Neural cell (in vitro differentiated cells): ENCODE data around the gene HLA-DRB5.

Experiments
- CTCF ChIP-seq: fragments of 450-650 bp; IDR thresholded peaks from 2 replicates; pipeline ENCODE4 v1.5.1; 2014; ENCODE audit warnings: antibody characterized with exemption, mild to moderate bottlenecking, moderate library complexity; ENCODE audit not compliant: poor library complexity, severe bottlenecking
- EP300 ChIP-seq: fragments of 450-650 bp; conservative IDR thresholded peaks from 2 replicates; pipeline ENCODE4 v1.6.1; 2014; ENCODE audit warnings: antibody characterized with exemption, mild to moderate bottlenecking, moderate library complexity; ENCODE audit not compliant: poor library complexity, severe bottlenecking
- EZH2 ChIP-seq: fragments of 200-600, 300-800 bp; shearing (Covaris generic), sonication (generic); IDR thresholded peaks from 2 replicates; pipeline ENCODE4 v1.6.1; 2014; ENCODE audit warnings: antibody characterized with exemption, low read length, borderline replicate concordance, mild to moderate bottlenecking; ENCODE audit not compliant: insufficient read depth, poor library complexity, severe bottlenecking
- POLR2AphosphoS5 ChIP-seq: IDR thresholded peaks from 2 replicates; pipeline ENCODE4 v1.6.1; 2012
- RAD21 ChIP-seq: fragments of 450-650 bp; conservative IDR thresholded peaks from 2 replicates; pipeline ENCODE4 v1.6.1; 2014; ENCODE audit warnings: antibody characterized with exemption, mild to moderate bottlenecking, moderate library complexity

GRCh38 chr6:32554116-32554965, 24.3 kb upstream of the HLA-DRB5 start:
- no peak for TF ChIP-seq CTCF
- no peak for TF ChIP-seq RAD21
- TF ChIP-seq EZH2, result no peak
- TF ChIP-seq POLR2AphosphoS5, result no peak
- TF ChIP-seq EP300, result no peak
